Trophoblast cell (in vitro differentiated cells and primary cell): ENCODE data around the gene ADARB2.
"Not testable (repeated sequence)": the region's sequence is repeated elsewhere in the genome, so short reads cannot be mapped to it uniquely, and the experiment has no call there.

ENCODE experiments used
- DNase-seq, 2 donors: peaks; one replicate each; pipeline ENCODE4 v3.0.0-alpha.2; 2016
- H2AFZ ChIP-seq: 2 replicates; pipeline ENCODE4 v1.6.1; 2013; ENCODE audit warnings: low read length, moderate library complexity, mild to moderate bottlenecking; ENCODE audit not compliant: insufficient read depth, poor library complexity
- H2AK5ac ChIP-seq: 2 replicates; pipeline ENCODE4 v1.6.1; 2013; ENCODE audit warnings: mild to moderate bottlenecking, low read length
- H2BK120ac ChIP-seq: 2 replicates; pipeline ENCODE4 v1.6.1; 2013; ENCODE audit warnings: low read length, mild to moderate bottlenecking, moderate library complexity; ENCODE audit not compliant: insufficient read depth, poor library complexity
- H2BK12ac ChIP-seq: 2 replicates; pipeline ENCODE4 v1.6.1; 2013; ENCODE audit warnings: mild to moderate bottlenecking, low read length, moderate library complexity
- H2BK5ac ChIP-seq: 2 replicates; pipeline ENCODE4 v1.6.1; 2013; ENCODE audit warnings: low read length, low read depth, moderate library complexity, mild to moderate bottlenecking; ENCODE audit not compliant: poor library complexity
- H3K14ac ChIP-seq: 2 replicates; pipeline ENCODE4 v1.6.1; 2013; ENCODE audit warnings: mild to moderate bottlenecking, low read length
- H3K18ac ChIP-seq: 2 replicates; pipeline ENCODE4 v1.6.1; 2013; ENCODE audit warnings: mild to moderate bottlenecking, low read length
- H3K23ac ChIP-seq: 2 replicates; pipeline ENCODE4 v1.6.1; 2013; ENCODE audit warnings: low read length
- H3K27ac ChIP-seq: 2 replicates; pipeline ENCODE4 v1.5.1; 2013; ENCODE audit warnings: low read depth, mild to moderate bottlenecking, inconsistent platforms, low read length, moderate library complexity
- H3K27me3 ChIP-seq: 2 replicates; pipeline ENCODE4 v1.6.1; 2013; ENCODE audit warnings: inconsistent platforms, mild to moderate bottlenecking, low read length, moderate library complexity; ENCODE audit not compliant: insufficient read depth
- H3K36me3 ChIP-seq, 2 experiments: 1 replicate in 1 of 2; 2 replicates in 1 of 2; pipeline ENCODE4 v1.6.1; 2013; ENCODE audit warnings: low read length in 2 of 2, mild to moderate bottlenecking in 2 of 2, moderate library complexity in 1 of 2; ENCODE audit not compliant: insufficient read depth in 2 of 2, control insufficient read depth in 1 of 2
- H3K4ac ChIP-seq: 2 replicates; pipeline ENCODE4 v1.6.1; 2013; ENCODE audit warnings: low read depth, mild to moderate bottlenecking, low read length, moderate library complexity
- H3K4me1 ChIP-seq, 2 experiments: 1 replicate in 1 of 2; 2 replicates in 1 of 2; pipeline ENCODE4 v1.6.1; 2013; ENCODE audit warnings: low read length in 2 of 2, mild to moderate bottlenecking in 2 of 2, moderate library complexity in 1 of 2; ENCODE audit not compliant: insufficient read depth in 2 of 2, control insufficient read depth in 1 of 2
- H3K4me2 ChIP-seq: 2 replicates; pipeline ENCODE4 v1.6.1; 2013; ENCODE audit warnings: inconsistent platforms, mild to moderate bottlenecking, low read length, moderate library complexity
- H3K4me3 ChIP-seq: 2 replicates; pipeline ENCODE4 v1.5.1; 2013; ENCODE audit warnings: mild to moderate bottlenecking, low read depth, low read length, inconsistent platforms
- H3K79me1 ChIP-seq: one replicate; pipeline ENCODE4 v1.6.1; 2013; ENCODE audit warnings: low read length
- H3K79me2 ChIP-seq: 2 replicates; pipeline ENCODE4 v1.6.1; 2013; ENCODE audit warnings: low read length, mild to moderate bottlenecking; ENCODE audit not compliant: control insufficient read depth, insufficient read depth, poor library complexity
- H3K9ac ChIP-seq: 2 replicates; pipeline ENCODE4 v1.6.1; 2013; ENCODE audit warnings: mild to moderate bottlenecking, low read length
- H3K9me3 ChIP-seq: 2 replicates; pipeline ENCODE4 v1.6.1; 2013; ENCODE audit warnings: low read depth, mild to moderate bottlenecking, control low read depth, inconsistent platforms, low read length; ENCODE audit not compliant: insufficient read depth
- H4K12ac ChIP-seq: 2 replicates; pipeline ENCODE4 v1.6.1; 2013; ENCODE audit warnings: low read depth, mild to moderate bottlenecking, low read length, moderate library complexity
- H4K8ac ChIP-seq: 2 replicates; pipeline ENCODE4 v1.6.1; 2013; ENCODE audit warnings: low read depth, mild to moderate bottlenecking, low read length, moderate library complexity
- H4K91ac ChIP-seq: one replicate; pipeline ENCODE4 v1.6.1; 2013; ENCODE audit warnings: low read depth, mild to moderate bottlenecking, low read length, moderate library complexity
- WGBS: extraction: QIAGEN DNeasy Blood & Tissue Kit; methylation state at CpG from one replicate; pipeline ENCODE4 v1.1.7; 2013; ENCODE audit warnings: missing lambda C conversion rate; ENCODE audit not compliant: insufficient read length, insufficient coverage; ENCODE audit errors: extremely low coverage; 5-methylcytosine and 5-hydroxymethylcytosine counted together

Gene ADARB2

GRCh38 chr10:1414346-1414745 is 323.0 kb downstream of the ADARB2 start:
- not testable (repeated sequence) for H3K4me1 ChIP-seq, H3K4me3 ChIP-seq, H3K27ac ChIP-seq, H3K18ac ChIP-seq, H3K79me2 ChIP-seq, H3K27me3 ChIP-seq, H2BK120ac ChIP-seq, H4K12ac ChIP-seq, H4K91ac ChIP-seq, H3K36me3 ChIP-seq, H2BK5ac ChIP-seq, H3K14ac ChIP-seq, DNase-seq, H4K8ac ChIP-seq, H2AK5ac ChIP-seq, H3K23ac ChIP-seq, H3K4ac ChIP-seq, H3K4me2 ChIP-seq, H3K9ac ChIP-seq, H2BK12ac ChIP-seq, H2AFZ ChIP-seq, H3K79me1 ChIP-seq
- no CpG with 5 or more reads among the region's 7 CpGs for WGBS
- H3K9me3 ChIP-seq: peaks cover 10% of the 10 kb centered on the region

GRCh38 chr10:1413823-1414222 is 323.5 kb downstream of the ADARB2 start:
- no peaks in the 10 kb centered on the region for H3K79me1 ChIP-seq
- WGBS: no CpG with 5 or more reads among the region's 7 CpGs

GRCh38 chr10:1413256-1413655 is 324.1 kb downstream of the ADARB2 start:
- Histone ChIP-seq H3K4me2 (no peak overlapping the region), H3K9me3 (peaks cover 10% of the 10 kb centered on the region), H4K91ac (no peak overlapping the region), H3K14ac (no peak overlapping the region), H3K36me3 (no peaks in the 10 kb centered on the region), H4K8ac (no peak overlapping the region), H3K23ac (no peak overlapping the region), H3K4me3 (no peak overlapping the region), H2AFZ (no peak overlapping the region), H3K4me1 (no peaks in the 10 kb centered on the region), H3K4ac (no peak overlapping the region), H3K27me3 (no peaks in the 10 kb centered on the region), H2BK5ac (no peak overlapping the region), H3K9ac (no peak overlapping the region), H2BK120ac (no peak overlapping the region), H2BK12ac (no peak overlapping the region), H4K12ac (no peak overlapping the region), H3K18ac (no peak overlapping the region), H3K79me1 (no peaks in the 10 kb centered on the region), H3K79me2 (no peaks in the 10 kb centered on the region), H2AK5ac (no peak overlapping the region), H3K27ac (no peak overlapping the region)
- WGBS: no CpG with 5 or more reads among the region's 11 CpGs
- no peak for DNase-seq

More at GRCh38 chr10:1413823-1414222, 323.5 kb downstream of the ADARB2 start:
- no peak overlapping the region for H3K14ac ChIP-seq
- H3K36me3 ChIP-seq: no peaks in the 10 kb centered on the region
- H2AK5ac ChIP-seq: no peak overlapping the region
- H3K27ac ChIP-seq: no peak overlapping the region
- H3K9ac ChIP-seq: no peak overlapping the region
- no peak overlapping the region for H3K4me2 ChIP-seq
- no peak overlapping the region for H3K18ac ChIP-seq
- H4K91ac ChIP-seq: no peak overlapping the region
- H3K4me1 ChIP-seq: no peaks in the 10 kb centered on the region
- no peak overlapping the region for H3K4me3 ChIP-seq
- H2AFZ ChIP-seq: no peak overlapping the region
- no peak overlapping the region for H2BK12ac ChIP-seq
- no peak overlapping the region for H2BK120ac ChIP-seq
- no peak overlapping the region for H4K8ac ChIP-seq
- H4K12ac ChIP-seq: no peak overlapping the region
- DNase-seq: no peak
- H3K27me3 ChIP-seq: no peaks in the 10 kb centered on the region
- no peak overlapping the region for H3K4ac ChIP-seq
- no peak overlapping the region for H3K23ac ChIP-seq
- H3K79me2 ChIP-seq: no peaks in the 10 kb centered on the region
- H2BK5ac ChIP-seq: no peak overlapping the region
- peaks cover 10% of the 10 kb centered on the region for H3K9me3 ChIP-seq

- no CpG with 5 or more reads among the region's 19 CpGs for WGBS
- Histone ChIP-seq H2AFZ (no peak overlapping the region), H3K14ac (no peak overlapping the region), H3K23ac (no peak overlapping the region), H3K79me1 (no peaks in the 10 kb centered on the region), H3K18ac (no peak overlapping the region), H3K4me3 (no peak overlapping the region), H2BK5ac (no peak overlapping the region), H3K4me1 (no peaks in the 10 kb centered on the region), H3K4me2 (no peak overlapping the region), H2AK5ac (no peak overlapping the region), H3K4ac (no peak overlapping the region), H2BK12ac (no peak overlapping the region), H4K91ac (no peak overlapping the region), H3K36me3 (no peaks in the 10 kb centered on the region), H3K27ac (no peak overlapping the region), H3K27me3 (no peaks in the 10 kb centered on the region), H4K12ac (no peak overlapping the region), H3K79me2 (no peaks in the 10 kb centered on the region), H4K8ac (no peak overlapping the region), H3K9me3 (peaks cover 10% of the 10 kb centered on the region), H2BK120ac (no peak overlapping the region), H3K9ac (no peak overlapping the region)
- no peak for DNase-seq
Measured at GRCh38 chr10:1412531-1413189, 324.7 kb downstream of the ADARB2 start.
